Measurements from ENCODE around the gene CCR5.
"Not testable (repeated sequence)": the region's sequence is repeated elsewhere in the genome, so short reads cannot be mapped to it uniquely, and the experiment has no call there.

Gene CCR5
- 37.2 to 153 (median 63.4) reads per million in 17 experiments for total RNA-seq

DNA sequence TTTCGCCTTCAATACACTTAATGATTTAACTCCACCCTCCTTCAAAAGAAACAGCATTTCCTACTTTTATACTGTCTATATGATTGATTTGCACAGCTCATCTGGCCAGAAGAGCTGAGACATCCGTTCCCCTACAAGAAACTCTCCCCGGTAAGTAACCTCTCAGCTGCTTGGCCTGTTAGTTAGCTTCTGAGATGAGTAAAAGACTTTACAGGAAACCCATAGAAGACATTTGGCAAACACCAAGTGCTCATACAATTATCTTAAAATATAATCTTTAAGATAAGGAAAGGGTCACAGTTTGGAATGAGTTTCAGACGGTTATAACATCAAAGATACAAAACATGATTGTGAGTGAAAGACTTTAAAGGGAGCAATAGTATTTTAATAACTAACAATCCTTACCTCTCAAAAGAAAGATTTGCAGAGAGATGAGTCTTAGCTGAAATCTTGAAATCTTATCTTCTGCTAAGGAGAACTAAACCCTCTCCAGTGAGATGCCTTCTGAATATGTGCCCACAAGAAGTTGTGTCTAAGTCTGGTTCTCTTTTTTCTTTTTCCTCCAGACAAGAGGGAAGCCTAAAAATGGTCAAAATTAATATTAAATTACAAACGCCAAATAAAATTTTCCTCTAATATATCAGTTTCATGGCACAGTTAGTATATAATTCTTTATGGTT lies at the start of gene CCR5:
TSS of gene CCR5 (plus strand) at position 108 of the 680 bp plus-strand sequence. CDS start 1,957 bp downstream, outside the sequence.
- DNase-seq: peak in 3 of 4 experiments; percentile 40 to 67 (median 56)

DNA sequence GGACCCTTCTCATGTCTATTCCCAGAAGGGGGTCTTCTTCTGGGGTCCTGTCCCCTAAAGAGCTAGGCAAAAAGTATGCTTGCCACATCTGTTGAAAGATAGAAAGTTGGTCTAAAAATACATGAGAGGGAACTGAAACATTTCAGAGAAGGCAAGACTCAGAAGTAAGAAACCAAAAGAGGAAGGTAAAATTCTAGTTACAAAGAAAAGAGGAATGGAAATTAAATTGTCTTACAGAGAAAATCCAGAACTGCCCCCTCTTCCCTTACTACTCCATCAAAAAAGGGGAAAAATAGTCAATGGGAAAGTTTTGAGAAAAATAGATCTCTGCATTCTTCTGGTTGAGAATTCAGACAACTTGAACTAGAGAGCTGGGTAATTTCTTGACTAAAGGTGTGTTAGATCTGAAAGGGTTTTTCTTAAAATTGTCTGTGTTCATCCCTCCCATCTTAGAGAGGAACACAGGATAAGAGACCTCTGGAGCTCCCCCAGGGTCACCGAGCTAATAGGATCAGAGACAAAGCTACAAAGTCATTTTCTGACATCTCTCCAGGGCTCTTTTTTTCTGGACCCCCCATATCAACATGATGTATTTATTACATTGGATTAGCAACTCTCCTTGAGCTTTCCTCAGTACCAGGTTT lies 49.2 kb upstream of the CCR5 start:
- peak in 2 of 4 experiments; percentile 70 to 76 for DNase-seq

- peak in 2 of 4 experiments; percentile 55 to 58 for DNase-seq
Observed at GRCh38 chr3:46324036-46324435, 46.7 kb upstream of the CCR5 start.

DNA sequence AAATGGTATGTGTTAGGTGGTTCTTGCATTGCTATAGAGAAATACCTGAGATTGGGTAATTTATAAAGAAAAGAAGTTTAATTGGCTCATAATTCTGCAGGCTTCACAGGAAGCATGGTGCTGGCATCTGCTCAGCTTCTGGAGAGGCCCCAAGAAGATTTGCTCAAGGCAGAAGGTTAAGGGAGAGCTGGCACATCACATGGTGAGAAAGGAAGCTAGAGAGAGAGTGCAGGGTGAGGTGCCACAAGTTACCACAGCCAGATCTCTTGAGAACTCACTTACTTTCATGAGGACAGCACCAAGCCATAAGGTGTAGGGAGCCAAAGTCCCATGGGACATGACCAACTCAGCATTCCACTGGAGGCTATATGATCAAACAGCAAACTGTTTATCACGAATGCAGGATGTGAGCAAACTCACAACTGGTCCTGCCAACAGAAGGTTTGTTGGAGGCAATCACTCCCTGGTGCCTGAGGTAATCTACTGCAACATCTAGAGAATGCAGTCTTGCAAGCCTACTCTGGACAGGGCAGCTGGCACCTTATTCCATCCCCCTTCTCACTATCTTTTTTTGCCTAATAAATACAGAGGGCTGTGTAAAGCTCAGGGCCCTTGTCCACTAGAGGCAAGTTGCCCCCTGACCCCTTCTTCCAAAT lies 45.0 kb upstream of the CCR5 start:
- no peak for DNase-seq

GRCh38 chr3:46330676-46331075 lies 40.1 kb upstream of the CCR5 start:
- DNase-seq: not testable (repeated sequence)

GRCh38 chr3:46334741-46335478 lies 35.8 kb upstream of the CCR5 start:
- DNase-seq: no peak

DNA sequence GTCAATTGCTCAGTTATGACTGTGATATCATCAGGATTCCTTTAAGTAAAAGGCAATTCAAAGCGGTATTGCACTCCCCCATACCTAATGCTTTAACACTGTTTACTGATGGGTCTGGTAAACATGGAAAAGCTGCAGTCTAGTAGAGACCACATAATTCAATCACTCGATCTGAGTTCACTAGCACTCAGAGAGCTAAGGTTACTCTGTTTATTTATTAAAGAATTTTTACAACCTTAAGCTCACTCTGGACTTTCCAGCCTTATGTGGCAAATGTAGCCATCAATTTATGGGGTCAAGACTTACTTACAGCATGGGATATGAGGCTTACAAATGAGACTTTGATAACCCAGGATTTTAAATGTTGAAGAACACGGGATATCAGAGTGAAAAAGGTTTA lies 35.2 kb upstream of the CCR5 start:
- DNase-seq: no peak

- no peak for DNase-seq
Observed at GRCh38 chr3:46337911-46338310, 32.8 kb upstream of the CCR5 start.

- DNase-seq: no peak
Observed at GRCh38 chr3:46338840-46339239, 31.9 kb upstream of the CCR5 start.

- DNase-seq: no peak
Observed at GRCh38 chr3:46344476-46344875, 26.3 kb upstream of the CCR5 start.

GRCh38 chr3:46348823-46349482 lies 21.8 kb upstream of the CCR5 start:
- DNase-seq: no peak

DNA sequence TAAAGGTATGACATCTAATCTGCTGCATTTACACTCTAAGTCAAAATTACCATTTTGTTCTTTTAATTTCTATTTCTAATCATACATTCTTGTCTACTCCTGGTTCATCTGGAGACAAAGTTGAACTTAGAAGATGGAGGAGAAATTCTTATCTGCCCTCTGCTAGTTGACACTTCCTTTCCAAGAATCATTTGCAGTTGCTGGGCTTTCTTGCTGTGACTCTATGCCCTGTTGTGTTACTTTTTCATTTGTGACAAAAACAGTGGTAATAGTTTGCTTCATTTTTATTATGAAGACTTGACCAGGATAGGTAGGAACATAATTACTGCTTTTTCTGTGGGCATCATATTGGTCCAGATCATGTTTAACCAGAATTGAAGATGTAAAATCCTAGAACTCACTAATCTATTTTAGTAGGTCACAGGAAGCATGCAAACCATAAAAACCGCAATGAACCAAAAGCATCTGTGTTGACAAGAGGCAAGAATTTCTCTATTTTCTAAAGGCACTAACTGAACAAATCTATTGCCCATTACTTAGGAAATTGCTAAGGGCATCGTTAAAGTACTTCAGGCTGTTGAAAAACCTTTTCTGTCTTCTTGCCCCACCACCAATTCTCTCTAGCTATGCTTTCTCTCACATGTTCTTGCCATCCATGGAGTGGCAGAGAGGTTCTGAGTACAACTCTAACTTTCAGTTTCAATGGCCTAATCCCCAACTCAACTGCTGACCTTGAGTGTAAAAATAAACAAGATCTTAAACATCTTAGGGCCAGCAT lies 21.1 kb upstream of the CCR5 start:
- DNase-seq: no peak

DNA sequence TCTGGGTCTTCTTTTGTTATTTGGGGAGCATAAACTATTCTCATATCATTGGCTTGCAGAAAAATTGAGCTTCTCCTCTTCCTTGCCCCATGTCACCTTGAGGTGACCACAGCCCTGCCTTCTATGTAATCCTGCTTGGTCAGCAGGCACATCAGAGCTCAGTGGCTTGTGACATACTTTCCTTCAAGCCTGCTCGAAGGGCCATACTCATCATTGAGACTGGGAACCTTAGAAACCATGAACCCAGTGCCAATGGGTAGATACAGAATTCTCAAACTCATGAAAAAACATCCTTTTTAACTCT lies 20.5 kb upstream of the CCR5 start:
- DNase-seq: peak in 3 of 4 experiments; percentile 27 to 35 (median 33)

GRCh38 chr3:46351646-46352045 lies 19.1 kb upstream of the CCR5 start:
- DNase-seq: peak in 1 of 4 experiments; percentile 33

DNA sequence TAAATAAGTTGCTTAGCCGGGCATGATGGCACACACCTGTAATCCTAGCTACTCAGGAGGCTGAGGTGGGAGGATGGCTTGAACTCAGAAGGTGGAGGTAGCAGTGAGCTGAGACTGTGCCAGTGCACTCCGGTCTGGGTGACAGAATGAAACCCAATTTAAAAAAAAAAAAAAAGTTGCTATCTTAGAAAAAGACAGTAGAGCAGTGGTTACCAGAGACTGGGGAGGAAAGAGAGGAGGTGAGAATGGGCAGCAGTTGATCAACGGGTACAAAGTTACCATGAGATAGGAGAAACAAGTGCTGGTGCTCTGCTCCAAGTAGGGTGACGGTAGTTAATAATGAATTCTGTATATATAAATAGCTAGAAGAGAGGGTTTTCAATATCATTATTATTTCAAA lies 17.7 kb upstream of the CCR5 start:
- no peak for DNase-seq

DNA sequence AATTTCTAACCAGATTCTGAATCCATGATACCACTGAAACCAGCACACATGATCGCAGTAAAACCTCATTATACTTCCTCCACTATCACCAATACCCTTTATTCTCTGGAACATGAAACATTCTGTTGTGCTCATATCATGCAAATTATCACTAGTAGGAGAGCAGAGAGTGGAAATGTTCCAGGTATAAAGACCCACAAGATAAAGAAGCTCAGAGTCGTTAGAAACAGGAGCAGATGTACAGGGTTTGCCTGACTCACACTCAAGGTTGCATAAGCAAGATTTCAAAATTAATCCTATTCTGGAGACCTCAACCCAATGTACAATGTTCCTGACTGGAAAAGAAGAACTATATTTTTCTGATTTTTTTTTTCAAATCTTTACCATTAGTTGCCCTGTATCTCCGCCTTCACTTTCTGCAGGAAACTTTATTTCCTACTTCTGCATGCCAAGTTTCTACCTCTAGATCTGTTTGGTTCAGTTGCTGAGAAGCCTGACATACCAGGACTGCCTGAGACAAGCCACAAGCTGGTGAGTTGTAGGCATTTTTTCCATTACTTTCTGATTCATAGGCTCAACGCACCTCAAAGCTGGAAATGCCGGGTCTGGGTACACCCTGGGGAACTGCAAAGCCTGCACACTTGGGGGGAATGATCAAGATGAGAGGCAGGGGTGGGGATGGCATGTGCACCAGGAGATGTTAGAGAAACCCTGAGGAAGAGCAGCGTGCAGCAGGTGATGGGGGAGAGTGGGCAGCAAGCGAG lies 16.9 kb upstream of the CCR5 start, which contains the start of gene CCR2:
TSS of gene CCR2 (plus strand) at position 465 of the 764 bp plus-strand sequence. CDS start 3,417 bp downstream, outside the sequence.
- DNase-seq: peak in 2 of 4 experiments; percentile 38

DNA sequence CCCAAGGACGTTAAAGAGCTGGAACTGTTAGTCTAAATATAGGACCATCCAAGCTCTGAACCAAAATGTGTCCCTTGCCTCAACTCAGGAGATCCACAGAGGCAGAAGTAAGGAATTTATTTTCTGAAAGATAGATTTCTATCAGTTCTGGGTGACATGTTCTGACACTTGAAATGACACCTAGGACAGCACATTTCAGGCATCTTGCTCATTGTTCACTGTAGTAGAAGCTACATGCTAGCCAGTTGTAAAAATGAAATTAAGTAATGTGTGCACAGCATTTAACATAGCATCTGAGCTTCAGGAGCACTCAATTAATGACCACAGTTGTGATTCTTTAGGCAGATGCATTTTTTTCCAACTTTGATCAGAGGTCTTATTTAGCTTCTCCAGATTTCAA lies 16.3 kb upstream of the CCR5 start:
- DNase-seq: no peak

DNA sequence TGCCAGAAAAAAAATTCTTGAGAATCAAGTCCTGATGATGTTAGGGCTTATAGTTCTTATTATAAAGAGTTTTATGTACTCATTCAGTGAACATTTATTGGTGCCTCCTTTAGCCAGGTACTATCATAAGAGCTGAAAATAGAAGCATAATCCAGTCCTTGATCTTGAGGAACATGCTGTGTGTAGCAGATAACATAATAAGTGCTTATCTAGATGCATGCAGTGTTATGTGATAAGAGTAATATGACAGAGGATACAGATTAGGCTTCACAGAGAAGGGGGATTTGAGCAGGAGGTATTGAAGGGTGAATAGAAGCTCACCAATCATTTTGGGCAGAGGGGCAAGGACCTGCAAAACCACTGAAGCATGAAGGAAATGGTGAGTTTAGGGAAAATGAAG lies 15.8 kb upstream of the CCR5 start:
- no peak for DNase-seq

GRCh38 chr3:46356276-46356675 lies 14.5 kb upstream of the CCR5 start:
- DNase-seq: peak in 1 of 4 experiments; percentile 30

- no peak for DNase-seq
Observed at GRCh38 chr3:46356909-46357308, 13.8 kb upstream of the CCR5 start.

DNA sequence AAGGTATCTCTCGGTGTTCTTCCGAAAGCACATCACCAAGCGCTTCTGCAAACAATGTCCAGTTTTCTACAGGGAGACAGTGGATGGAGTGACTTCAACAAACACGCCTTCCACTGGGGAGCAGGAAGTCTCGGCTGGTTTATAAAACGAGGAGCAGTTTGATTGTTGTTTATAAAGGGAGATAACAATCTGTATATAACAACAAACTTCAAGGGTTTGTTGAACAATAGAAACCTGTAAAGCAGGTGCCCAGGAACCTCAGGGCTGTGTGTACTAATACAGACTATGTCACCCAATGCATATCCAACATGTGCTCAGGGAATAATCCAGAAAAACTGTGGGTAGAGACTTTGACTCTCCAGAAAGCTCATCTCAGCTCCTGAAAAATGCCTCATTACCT lies 12.3 kb upstream of the CCR5 start:
- DNase-seq: no peak
